HCT116 (cell line): ENCODE results near the gene UGT2A3.

ENCODE experiments used
- CEBPB ChIP-seq: IDR thresholded peaks from 2 replicates; pipeline ENCODE4 v1.6.1; 2012; ENCODE audit warnings: low read depth
- EZH2 ChIP-seq: fragments of 200-600 bp; sonication (generic); IDR thresholded peaks from 2 replicates; pipeline ENCODE4 v1.6.1; 2017; ENCODE audit warnings: antibody characterized with exemption, mixed run types
- EZH2phosphoT487 ChIP-seq: fragments of 200-600 bp; IDR thresholded peaks from 2 replicates; pipeline ENCODE4 v1.6.1; 2018; ENCODE audit warnings: antibody characterized with exemption, borderline replicate concordance
- POLR2A ChIP-seq: IDR thresholded peaks from 2 replicates; pipeline ENCODE4 v1.7.0; 2011; ENCODE audit warnings: borderline replicate concordance; ENCODE audit not compliant: insufficient read depth, insufficient read length; ENCODE audit errors: extremely low read depth
- POLR2AphosphoS5 ChIP-seq: IDR thresholded peaks from 2 replicates; pipeline ENCODE4 v1.6.1; 2011; ENCODE audit warnings: mild to moderate bottlenecking, low read depth, low read length, moderate library complexity
- RAD21 ChIP-seq: IDR thresholded peaks from 2 replicates; pipeline ENCODE4 v1.6.1; 2012; ENCODE audit warnings: low read depth, mild to moderate bottlenecking
- SP1 ChIP-seq: IDR thresholded peaks from 2 replicates; pipeline ENCODE4 v1.6.1; 2012; ENCODE audit warnings: low read depth
- TCF7L2 ChIP-seq: IDR thresholded peaks from 2 replicates; pipeline ENCODE4 v1.7.0; 2011; ENCODE audit warnings: borderline replicate concordance, inconsistent platforms; ENCODE audit not compliant: insufficient read depth, insufficient read length; ENCODE audit errors: extremely low read depth
- ZNF274 ChIP-seq: fragments of 200-500 bp; sonication (Bioruptor generic); IDR thresholded peaks from 2 replicates; pipeline ENCODE4 v1.6.1; 2014; ENCODE audit warnings: mild to moderate bottlenecking, low read depth, low read length, inconsistent platforms
- TF ChIP-seq, protein P1 (sequence below), 3 experiments: fragments of 200-600 bp in 1 of 3; sonication (generic) in 1 of 3; IDR thresholded peaks in 2 of 3; conservative IDR thresholded peaks in 1 of 3; 2 replicates each; pipeline ENCODE4 v1.5.1; 2012 to 2017; ENCODE audit warnings: low read depth in 2 of 3, low read length in 2 of 3, antibody characterized with exemption in 1 of 3, borderline replicate concordance in 1 of 3, control low read depth in 1 of 3, mild to moderate bottlenecking in 1 of 3, mixed read lengths in 1 of 3, mixed run types in 1 of 3, moderate library complexity in 1 of 3; ENCODE audit not compliant: insufficient read depth in 1 of 3
- TF ChIP-seq, protein P2 (sequence below): IDR thresholded peaks from 2 replicates; pipeline ENCODE4 v1.6.1; 2012; ENCODE audit warnings: low read depth

DNA sequence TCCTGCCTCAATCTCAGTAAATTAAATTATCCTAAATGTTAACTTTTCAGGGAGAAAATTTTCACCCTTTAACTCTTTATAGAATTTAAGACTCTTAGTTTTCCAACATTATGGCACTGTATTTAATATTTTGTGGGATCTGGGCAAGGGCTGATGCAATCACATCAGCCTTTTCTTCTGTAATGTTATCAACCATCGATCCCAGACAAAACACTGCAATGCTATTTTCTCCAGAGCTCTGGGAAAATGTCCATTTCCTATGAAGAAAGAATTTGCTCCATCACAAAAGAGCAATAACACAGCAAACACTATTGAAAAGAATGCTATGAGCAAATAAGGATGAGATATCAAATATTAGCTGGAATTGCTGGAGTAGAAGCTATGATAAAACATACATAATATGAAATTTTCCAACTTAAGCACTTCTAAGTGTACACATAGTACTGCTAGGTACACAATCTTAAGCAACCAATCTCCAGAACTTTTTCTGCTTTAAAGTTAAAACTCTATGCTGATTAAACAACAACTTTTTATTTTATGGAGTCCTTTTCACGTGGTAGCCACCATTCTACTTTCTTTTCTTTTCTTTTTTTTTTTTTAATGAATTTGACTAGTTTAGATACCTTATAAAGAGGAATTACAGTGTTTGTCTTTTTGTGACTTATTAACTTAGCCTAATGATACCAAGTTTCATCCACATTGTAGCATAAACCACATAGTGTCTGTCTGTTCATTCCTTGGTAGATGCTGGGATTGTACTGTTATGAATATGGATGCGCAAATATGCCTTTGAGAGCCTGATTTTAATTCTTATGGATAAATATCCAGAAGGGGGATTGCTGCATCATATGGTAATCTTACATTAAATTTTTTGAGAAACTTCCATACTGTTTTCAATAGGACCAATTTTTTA lies 43.6 kb downstream of the UGT2A3 start:
- TF ChIP-seq POLR2AphosphoS5, result no peak
- TF ChIP-seq, protein P1, sequence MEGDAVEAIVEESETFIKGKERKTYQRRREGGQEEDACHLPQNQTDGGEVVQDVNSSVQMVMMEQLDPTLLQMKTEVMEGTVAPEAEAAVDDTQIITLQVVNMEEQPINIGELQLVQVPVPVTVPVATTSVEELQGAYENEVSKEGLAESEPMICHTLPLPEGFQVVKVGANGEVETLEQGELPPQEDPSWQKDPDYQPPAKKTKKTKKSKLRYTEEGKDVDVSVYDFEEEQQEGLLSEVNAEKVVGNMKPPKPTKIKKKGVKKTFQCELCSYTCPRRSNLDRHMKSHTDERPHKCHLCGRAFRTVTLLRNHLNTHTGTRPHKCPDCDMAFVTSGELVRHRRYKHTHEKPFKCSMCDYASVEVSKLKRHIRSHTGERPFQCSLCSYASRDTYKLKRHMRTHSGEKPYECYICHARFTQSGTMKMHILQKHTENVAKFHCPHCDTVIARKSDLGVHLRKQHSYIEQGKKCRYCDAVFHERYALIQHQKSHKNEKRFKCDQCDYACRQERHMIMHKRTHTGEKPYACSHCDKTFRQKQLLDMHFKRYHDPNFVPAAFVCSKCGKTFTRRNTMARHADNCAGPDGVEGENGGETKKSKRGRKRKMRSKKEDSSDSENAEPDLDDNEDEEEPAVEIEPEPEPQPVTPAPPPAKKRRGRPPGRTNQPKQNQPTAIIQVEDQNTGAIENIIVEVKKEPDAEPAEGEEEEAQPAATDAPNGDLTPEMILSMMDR (IDR thresholded peaks at IDR 0.05 in 2 of 3, conservative IDR thresholded peaks at IDR 0.05 in 1 of 3; ENCODE audit: borderline replicate concordance in 1 of 3, insufficient read depth in 1 of 3, low read depth in 2 of 3, low read length in 2 of 3), result no peak
- TF ChIP-seq POLR2A, result no peak
- TF ChIP-seq EZH2phosphoT487, result no peak
- TF ChIP-seq RAD21, result no peak
- TF ChIP-seq CEBPB, result no peak
- TF ChIP-seq EZH2, result no peak
- TF ChIP-seq, protein P2, sequence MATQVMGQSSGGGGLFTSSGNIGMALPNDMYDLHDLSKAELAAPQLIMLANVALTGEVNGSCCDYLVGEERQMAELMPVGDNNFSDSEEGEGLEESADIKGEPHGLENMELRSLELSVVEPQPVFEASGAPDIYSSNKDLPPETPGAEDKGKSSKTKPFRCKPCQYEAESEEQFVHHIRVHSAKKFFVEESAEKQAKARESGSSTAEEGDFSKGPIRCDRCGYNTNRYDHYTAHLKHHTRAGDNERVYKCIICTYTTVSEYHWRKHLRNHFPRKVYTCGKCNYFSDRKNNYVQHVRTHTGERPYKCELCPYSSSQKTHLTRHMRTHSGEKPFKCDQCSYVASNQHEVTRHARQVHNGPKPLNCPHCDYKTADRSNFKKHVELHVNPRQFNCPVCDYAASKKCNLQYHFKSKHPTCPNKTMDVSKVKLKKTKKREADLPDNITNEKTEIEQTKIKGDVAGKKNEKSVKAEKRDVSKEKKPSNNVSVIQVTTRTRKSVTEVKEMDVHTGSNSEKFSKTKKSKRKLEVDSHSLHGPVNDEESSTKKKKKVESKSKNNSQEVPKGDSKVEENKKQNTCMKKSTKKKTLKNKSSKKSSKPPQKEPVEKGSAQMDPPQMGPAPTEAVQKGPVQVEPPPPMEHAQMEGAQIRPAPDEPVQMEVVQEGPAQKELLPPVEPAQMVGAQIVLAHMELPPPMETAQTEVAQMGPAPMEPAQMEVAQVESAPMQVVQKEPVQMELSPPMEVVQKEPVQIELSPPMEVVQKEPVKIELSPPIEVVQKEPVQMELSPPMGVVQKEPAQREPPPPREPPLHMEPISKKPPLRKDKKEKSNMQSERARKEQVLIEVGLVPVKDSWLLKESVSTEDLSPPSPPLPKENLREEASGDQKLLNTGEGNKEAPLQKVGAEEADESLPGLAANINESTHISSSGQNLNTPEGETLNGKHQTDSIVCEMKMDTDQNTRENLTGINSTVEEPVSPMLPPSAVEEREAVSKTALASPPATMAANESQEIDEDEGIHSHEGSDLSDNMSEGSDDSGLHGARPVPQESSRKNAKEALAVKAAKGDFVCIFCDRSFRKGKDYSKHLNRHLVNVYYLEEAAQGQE, result no peak
- no peak for TF ChIP-seq TCF7L2
- TF ChIP-seq ZNF274, result no peak
- TF ChIP-seq SP1, result no peak
